Spleen (tissue), 11 donors: ENCODE results near the gene BBC3. TPM values are rescaled to one million over a fixed set of nuclear protein-coding genes. Genes with fewer than 3 reads are reported as not detected.

Experiments
- DNase-seq: peaks from one replicate; pipeline ENCODE4 v3.0.0-alpha.2; 2020
- H3K27ac ChIP-seq, 8 donors: fragments of 200-600 bp; sonication (generic) in 7 of 8; 1 replicate in 4 of 8; 2 replicates in 4 of 8; pipeline versions ENCODE4 v1.5.0 to v1.8.0; 2016 to 2021; ENCODE audit warnings: inconsistent platforms in 4 of 8, mild to moderate bottlenecking in 4 of 8, moderate library complexity in 1 of 8
- H3K27me3 ChIP-seq, 7 donors: fragments of 200-600 bp; sonication (generic) in 6 of 7; replicated peaks in 1 of 7; 1 replicate in 4 of 7; 2 replicates in 3 of 7; pipeline versions ENCODE4 v1.5.0 to v1.8.0; 2016 to 2021; ENCODE audit warnings: inconsistent platforms in 3 of 7, mild to moderate bottlenecking in 1 of 7
- H3K36me3 ChIP-seq, 6 donors: fragments of 200-600 bp; sonication (generic) in 5 of 6; 1 replicate in 4 of 6; 2 replicates in 2 of 6; pipeline versions ENCODE4 v1.5.0 to v1.8.0; 2016 to 2021; ENCODE audit warnings: inconsistent platforms in 2 of 6
- H3K4me1 ChIP-seq, 6 donors: fragments of 200-600 bp; sonication (generic) in 5 of 6; 1 replicate in 3 of 6; 2 replicates in 3 of 6; pipeline versions ENCODE4 v1.5.0 to v1.8.0; 2016 to 2021; ENCODE audit warnings: inconsistent platforms in 3 of 6
- H3K4me3 ChIP-seq, 8 donors: fragments of 200-600 bp; sonication (generic) in 7 of 8; 1 replicate in 4 of 8; 2 replicates in 4 of 8; pipeline versions ENCODE4 v1.5.0 to v1.8.0; 2016 to 2021; ENCODE audit warnings: inconsistent platforms in 4 of 8, mild to moderate bottlenecking in 4 of 8, moderate library complexity in 2 of 8
- H3K9me3 ChIP-seq, 8 donors: fragments of 200-600 bp; sonication (generic) in 7 of 8; 1 replicate in 4 of 8; 2 replicates in 4 of 8; pipeline versions ENCODE4 v1.5.0 to v1.8.0; 2016 to 2021; ENCODE audit warnings: inconsistent platforms in 4 of 8
- POLR2A ChIP-seq, 3 donors: fragments of 450-650 bp; IDR thresholded peaks; one replicate each; pipeline ENCODE4 v1.5.1; 2017; ENCODE audit warnings: antibody characterized with exemption in 3 of 3, mild to moderate bottlenecking in 1 of 3
- POLR2AphosphoS5 ChIP-seq, 3 donors: sonication (generic); formaldehyde crosslinking; IDR thresholded peaks; one replicate each; pipeline ENCODE4 v1.5.1; 2017; ENCODE audit warnings: antibody characterized with exemption in 3 of 3
- WGBS, 5 donors: extraction: QIAGEN DNeasy Blood & Tissue Kit in 3 of 5; methylation state at CpG; one replicate each; pipeline versions ENCODE4 v1.1.5 to v1.1.7; 2013 to 2018; 5-methylcytosine and 5-hydroxymethylcytosine counted together
- intact Hi-C: fragments of 100-400 bp; cut with DNase I; formaldehyde crosslinking; loops from one replicate; pipeline ENCODE4 v1.15.0; 2023; ENCODE audit warnings: low total_unique reads
- polyA plus RNA-seq, 3 donors: library from polyadenylated mRNA; stranded (reverse); fragments of 200-250 nt; gene quantifications; one replicate each; pipeline ENCODE4 v1.2.1, GENCODE V29; 2013
- total RNA-seq, 7 donors: library from RNA; depleted of rRNA in 3 of 7; stranded (reverse); fragments of >200 nt in 3 of 7; fragmentation: NEBNext Ultra II Directional in 4 of 7; extraction: Animal tissue kit (Norgen Biotek cat#: 25700) in 4 of 7; gene quantifications; one replicate each; pipeline versions ENCODE4 v1.1.0 to v1.2.1, GENCODE V29; 2016 to 2021
- TF ChIP-seq, protein P1 (sequence below), 11 experiments: fragments of 200-600 bp in 7 of 11; fragments of 450-650 bp in 4 of 11; sonication (generic) in 4 of 11; IDR thresholded peaks in 8 of 11; conservative IDR thresholded peaks in 3 of 11; 1 replicate in 7 of 11; 2 replicates in 4 of 11; pipeline versions ENCODE4 v1.4.0 to v1.8.0; 2016 to 2021; ENCODE audit warnings: antibody characterized with exemption in 11 of 11, inconsistent platforms in 4 of 11, mild to moderate bottlenecking in 1 of 11
- donor health status: healthy with polysubstance abuse.
- donor health status: DM: no; HTN: no; CAD: no; lungs with moderate emphysema.
- donor health status: DM: no; HTN: no; CAD: no.
- donor health status: Bipolar disorder and iron deficiency.
- donor health status: healthy.
- donor health status: DM: no; HTN: no; CAD: no.
- donor health status: DM: yes; HTN: yes; CAD: no.

BBC3 gene
- total and polyA plus RNA-seq, 10 donors, result 6.3 to 17.0 (median 11.0) TPM

DNA sequence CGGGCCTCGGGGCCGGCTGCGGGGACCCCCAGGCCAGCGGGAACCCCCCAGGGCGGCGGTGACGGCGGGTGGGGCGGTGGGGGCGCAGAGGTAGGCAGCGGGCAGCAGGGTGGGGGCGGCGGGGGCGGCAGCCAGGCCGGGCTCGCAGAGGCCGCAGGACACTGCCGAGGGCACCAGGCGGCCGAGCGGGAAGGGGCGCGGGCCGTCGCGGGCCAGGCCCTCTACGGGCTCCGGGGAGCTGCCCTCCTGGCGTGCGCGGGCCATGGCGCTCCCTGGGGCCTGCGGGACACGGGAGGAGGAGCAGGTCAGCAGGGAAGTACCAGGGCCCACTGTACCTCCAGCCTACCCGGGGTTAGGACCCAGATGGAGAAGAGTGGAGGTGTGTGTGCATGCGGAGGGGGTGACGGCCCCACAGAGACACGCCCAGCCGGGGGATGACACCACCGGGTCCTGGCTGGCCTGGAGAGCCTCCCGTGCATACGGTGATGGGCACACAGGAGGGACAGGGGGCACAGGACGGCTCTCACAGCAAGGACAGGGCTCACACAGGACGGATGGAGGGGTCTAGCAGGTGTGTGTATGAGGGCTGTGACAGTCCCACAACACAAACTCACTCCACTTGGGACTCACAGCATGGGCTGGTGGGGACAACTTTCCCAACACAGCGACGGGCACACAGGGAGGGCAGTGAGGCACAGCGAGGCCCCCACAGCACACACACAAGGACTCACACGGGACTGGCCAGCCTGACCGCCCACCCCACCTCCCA is 2.6 kb downstream of the BBC3 start:
- Histone ChIP-seq H3K4me1 (peaks cover 28 to 77% (median 67%) of the 10 kb centered on the region in 6 donors), H3K36me3 (peaks cover 0 to 14% (median 0%) of the 10 kb centered on the region in 6 donors), H3K27me3 (peaks cover 0 to 14% (median 0%) of the 10 kb centered on the region in 7 donors), H3K9me3 (no peaks in the 10 kb centered on the region), H3K4me3 (peak overlapping the region; percentile 29 to 99 (median 70)), H3K27ac (peak overlapping the region; percentile 91 to 99 (median 98))
- no peak for TF ChIP-seq POLR2AphosphoS5 (IDR thresholded peaks at IDR 0.05)
- TF ChIP-seq, protein P1, sequence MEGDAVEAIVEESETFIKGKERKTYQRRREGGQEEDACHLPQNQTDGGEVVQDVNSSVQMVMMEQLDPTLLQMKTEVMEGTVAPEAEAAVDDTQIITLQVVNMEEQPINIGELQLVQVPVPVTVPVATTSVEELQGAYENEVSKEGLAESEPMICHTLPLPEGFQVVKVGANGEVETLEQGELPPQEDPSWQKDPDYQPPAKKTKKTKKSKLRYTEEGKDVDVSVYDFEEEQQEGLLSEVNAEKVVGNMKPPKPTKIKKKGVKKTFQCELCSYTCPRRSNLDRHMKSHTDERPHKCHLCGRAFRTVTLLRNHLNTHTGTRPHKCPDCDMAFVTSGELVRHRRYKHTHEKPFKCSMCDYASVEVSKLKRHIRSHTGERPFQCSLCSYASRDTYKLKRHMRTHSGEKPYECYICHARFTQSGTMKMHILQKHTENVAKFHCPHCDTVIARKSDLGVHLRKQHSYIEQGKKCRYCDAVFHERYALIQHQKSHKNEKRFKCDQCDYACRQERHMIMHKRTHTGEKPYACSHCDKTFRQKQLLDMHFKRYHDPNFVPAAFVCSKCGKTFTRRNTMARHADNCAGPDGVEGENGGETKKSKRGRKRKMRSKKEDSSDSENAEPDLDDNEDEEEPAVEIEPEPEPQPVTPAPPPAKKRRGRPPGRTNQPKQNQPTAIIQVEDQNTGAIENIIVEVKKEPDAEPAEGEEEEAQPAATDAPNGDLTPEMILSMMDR (IDR thresholded peaks at IDR 0.05 in 8 of 11, conservative IDR thresholded peaks at IDR 0.05 in 3 of 11), result no peak
- 5 to 14% (median 5%) methylated on average over 13 to 50 of the region's 50 CpGs for WGBS, 5 donors
- intact Hi-C loops, result no loop called here
- DNase-seq, result peak; percentile 88

DNA sequence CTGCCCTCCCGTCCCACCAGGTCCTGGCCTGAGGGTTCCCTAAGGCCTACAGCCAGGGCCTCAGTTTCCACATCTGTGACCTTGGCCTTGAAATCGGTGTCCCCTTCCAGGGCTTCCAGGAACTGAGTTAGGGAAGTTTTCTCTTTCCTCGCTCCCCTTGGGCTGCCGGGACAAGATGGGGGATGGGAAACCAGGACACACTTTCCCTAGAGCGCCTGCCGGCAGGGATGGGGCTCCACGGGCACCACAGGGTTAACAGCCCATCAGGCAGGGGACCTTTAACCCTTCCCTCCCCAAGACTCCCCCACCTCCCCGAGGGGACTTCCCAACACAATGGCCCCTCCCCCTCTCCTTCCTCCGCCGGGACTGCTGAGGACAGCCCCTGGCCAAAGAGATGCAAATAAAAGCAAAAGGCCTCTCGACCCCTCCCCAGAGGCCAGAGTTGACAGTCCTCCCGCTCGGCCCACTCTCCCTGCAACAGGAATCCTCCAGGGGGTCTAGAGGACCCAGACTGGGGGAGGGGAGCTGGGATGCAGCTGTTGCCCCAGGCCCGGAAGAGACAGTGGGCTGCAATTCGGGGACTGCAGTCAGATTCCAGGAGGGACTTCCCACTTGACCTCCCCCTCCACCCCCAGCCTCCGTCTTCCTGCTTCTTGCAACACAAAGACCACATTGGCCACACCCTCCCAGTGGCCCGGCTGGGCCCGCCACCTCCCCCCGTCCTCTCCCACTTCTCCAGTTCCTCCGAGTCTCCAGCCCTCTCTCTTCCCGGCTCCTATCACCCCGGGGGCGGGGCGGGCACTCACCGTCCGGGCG is 3.4 kb downstream of the BBC3 start:
- 1 to 4% (median 2%) methylated on average over 18 to 27 of the region's 27 CpGs for WGBS, 5 donors
- Histone ChIP-seq H3K4me3 (peak overlapping the region; percentile 29 to 99 (median 70)), H3K27ac (peak overlapping the region; percentile 91 to 99 (median 98)), H3K27me3 (peaks cover 0 to 14% (median 0%) of the 10 kb centered on the region in 7 donors), H3K4me1 (peaks cover 28 to 72% (median 62%) of the 10 kb centered on the region in 6 donors), H3K9me3 (no peaks in the 10 kb centered on the region), H3K36me3 (peaks cover 0 to 17% (median 0%) of the 10 kb centered on the region in 6 donors)
- DNase-seq, result peak; percentile 92
- TF ChIP-seq POLR2AphosphoS5 (IDR thresholded peaks at IDR 0.05) (peak; percentile 64 to 77 (median 71)), POLR2A (IDR thresholded peaks at IDR 0.05) (no peak)
- TF ChIP-seq, protein P1 (IDR thresholded peaks at IDR 0.05 in 8 of 11, conservative IDR thresholded peaks at IDR 0.05 in 3 of 11), result peak in 1 of 11 experiments; percentile 6
- intact Hi-C loops, result no loop called here

DNA sequence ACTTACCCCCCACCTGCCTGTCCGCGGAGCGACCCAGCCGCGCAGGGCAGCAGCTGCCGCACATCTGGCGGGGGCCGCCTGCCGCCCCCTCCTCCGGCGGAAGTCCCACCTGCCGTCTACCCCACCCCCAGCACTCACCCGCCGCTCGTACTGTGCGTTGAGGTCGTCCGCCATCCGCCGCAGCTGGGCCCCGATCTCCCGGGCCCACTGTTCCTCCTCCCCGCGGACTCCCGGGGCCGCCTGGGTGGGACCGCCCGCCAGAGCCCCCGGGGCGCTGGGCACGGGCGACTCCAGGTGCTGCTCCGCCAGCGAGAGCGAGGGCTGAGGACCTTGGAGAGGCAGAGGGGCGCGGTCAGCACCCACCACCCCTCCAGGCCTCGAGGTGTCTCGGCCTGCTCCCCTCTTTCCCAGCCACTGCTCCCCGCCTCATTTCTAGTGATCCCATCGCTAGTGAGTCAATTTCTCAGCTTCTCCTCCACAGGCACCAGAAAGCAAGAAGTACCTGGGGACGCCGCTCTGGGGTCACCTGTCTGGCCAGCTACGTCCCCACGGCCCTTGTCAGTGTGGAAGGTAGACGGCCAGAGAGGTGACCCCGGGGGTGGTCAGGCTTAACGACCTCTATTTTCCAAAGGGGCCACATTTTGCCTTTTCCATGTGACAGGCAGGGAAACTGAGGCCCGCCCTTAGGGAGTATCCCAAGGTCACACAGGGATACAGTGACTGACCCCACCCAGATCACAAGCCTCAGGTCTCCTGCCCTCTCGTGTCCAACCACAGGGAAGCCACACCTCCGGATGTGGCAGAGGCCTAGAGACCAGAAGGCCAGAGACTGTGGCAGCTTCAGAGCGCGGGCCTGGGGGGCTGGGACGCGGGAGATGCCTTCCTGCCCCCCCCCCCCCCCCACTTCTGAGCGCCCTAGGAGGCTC is 4.3 kb downstream of the BBC3 start:
- H3K27ac ChIP-seq, result peak overlapping the region; percentile 91 to 99 (median 98)

More for the DNA sequence above, 4.3 kb downstream of the BBC3 start:
- DNase-seq, result peak; percentile 94
- TF ChIP-seq POLR2AphosphoS5 (IDR thresholded peaks at IDR 0.05), result peak; percentile 81 to 84 (median 82)
- no peak for TF ChIP-seq POLR2A (IDR thresholded peaks at IDR 0.05)
- TF ChIP-seq, protein P1 (IDR thresholded peaks at IDR 0.05 in 8 of 11, conservative IDR thresholded peaks at IDR 0.05 in 3 of 11), result peak in 2 of 11 experiments; percentile 7 to 12
- Histone ChIP-seq H3K4me1 (peaks cover 19 to 64% (median 54%) of the 10 kb centered on the region in 6 donors), H3K4me3 (peak overlapping the region; percentile 29 to 99 (median 70)), H3K9me3 (no peaks in the 10 kb centered on the region), H3K36me3 (peaks cover 0 to 26% (median 4%) of the 10 kb centered on the region in 6 donors), H3K27me3 (peaks cover 0 to 14% (median 0%) of the 10 kb centered on the region in 7 donors)
- intact Hi-C loops, result no loop called here
- 2 to 4% (median 3%) methylated on average over 19 to 56 of the region's 56 CpGs for WGBS, 5 donors
